Stimulated activated naive CD8-positive, alpha-beta T cell treated with anti-CD3 and anti-CD28 coated beads, Interleukin-15, amount 100 ng/mL, for 72 hours (primary cell): ENCODE measurements around the gene ABCG5.
A peak's percentile ranks its signal among the peaks of the same experiment; 100 is the strongest.

Experiments used
- ATAC-seq: fragments of 150-1000 bp; cut with Tn5 transposase; 2 replicates; pipeline ENCODE4 v1.10.0; 2021; ENCODE audit warnings: mild to moderate bottlenecking, moderate library complexity
- DNase-seq, 2 donors: peaks; one replicate each; pipeline ENCODE4 v3.0.0; 2021 to 2022
- H3K27ac Mint-ChIP-seq, 2 donors: one replicate each; pipeline ENCODE4 v1.8.0; 2022; ENCODE audit warnings: mild to moderate bottlenecking in 2 of 2, mixed read lengths in 2 of 2, moderate library complexity in 2 of 2
- H3K27me3 Mint-ChIP-seq: one replicate; pipeline ENCODE4 v1.8.0; 2022; ENCODE audit warnings: mixed read lengths
- H3K4me1 Mint-ChIP-seq: one replicate; pipeline ENCODE4 v1.8.0; 2022; ENCODE audit warnings: mild to moderate bottlenecking, mixed read lengths
- H3K4me3 Mint-ChIP-seq, 2 donors: one replicate each; pipeline ENCODE4 v1.8.0; 2022; ENCODE audit warnings: mild to moderate bottlenecking in 2 of 2, mixed read lengths in 2 of 2, moderate library complexity in 1 of 2
- H3K9me3 Mint-ChIP-seq, 2 donors: one replicate each; pipeline ENCODE4 v1.8.0; 2022; ENCODE audit warnings: mixed read lengths in 2 of 2

ABCG5 gene

DNA sequence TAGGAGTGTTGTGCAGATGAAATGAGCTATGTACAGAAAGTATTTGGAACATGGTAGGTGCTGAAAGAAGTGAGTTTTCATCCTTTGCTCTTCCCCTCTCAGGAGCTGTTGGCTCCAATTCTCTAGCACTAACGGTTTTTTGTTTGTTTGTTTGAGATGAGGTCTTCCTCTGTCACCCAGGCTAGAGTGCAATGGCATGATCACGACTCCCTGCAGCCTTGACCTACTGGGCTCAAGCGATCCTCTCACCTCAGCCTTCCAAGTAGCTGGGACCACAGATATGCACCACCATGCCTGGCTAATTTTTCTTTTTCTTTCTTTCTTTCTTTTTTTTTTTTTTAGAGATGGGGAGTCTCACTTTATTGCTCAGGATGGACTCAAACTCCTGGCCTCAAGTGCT is 12.8 kb downstream of the ABCG5 start:
- ATAC-seq = no peak
- H3K27ac Mint-ChIP-seq = no peak overlapping the region

DNA sequence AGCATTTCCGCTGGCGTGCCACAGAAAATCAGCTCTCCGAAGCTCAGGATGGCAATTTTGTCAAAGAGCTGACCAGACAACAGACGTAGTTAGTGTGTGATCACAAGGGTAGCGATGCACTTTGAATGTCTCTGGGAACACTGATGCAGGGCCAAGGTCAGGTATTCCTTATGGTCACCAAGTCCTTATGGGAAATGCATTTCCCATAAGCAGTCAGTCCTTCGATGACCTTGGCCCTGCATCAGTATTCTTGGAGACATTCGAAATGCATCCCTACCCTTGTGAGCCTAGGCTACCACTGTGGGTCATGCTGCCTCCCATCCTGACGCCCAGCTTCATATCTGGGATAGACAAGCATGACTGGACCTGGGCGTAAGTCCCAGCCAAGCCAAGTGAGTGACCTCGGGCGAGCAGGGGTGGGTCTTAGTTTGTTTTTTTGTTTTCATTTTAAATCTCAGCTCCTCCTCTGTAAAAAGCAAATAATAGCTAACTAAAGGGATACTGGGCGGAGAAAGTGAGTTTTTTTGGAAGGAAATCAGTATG is 13.6 kb downstream of the ABCG5 start:
- ATAC-seq (no peak), DNase-seq (no peak)
- peaks cover 49% of the 10 kb centered on the region for H3K27me3 Mint-ChIP-seq
- no peaks in the 10 kb centered on the region for H3K4me1 Mint-ChIP-seq
- no peaks in the 10 kb centered on the region for H3K9me3 Mint-ChIP-seq
- H3K27ac Mint-ChIP-seq = no peak overlapping the region
- no peak overlapping the region for H3K4me3 Mint-ChIP-seq

More for the DNA sequence above, 12.8 kb downstream of the ABCG5 start:
- Mint-ChIP-seq H3K9me3 (no peaks in the 10 kb centered on the region), H3K4me3 (no peak overlapping the region), H3K27me3 (peaks cover 53% of the 10 kb centered on the region), H3K4me1 (no peaks in the 10 kb centered on the region)
- no peak for DNase-seq

DNA sequence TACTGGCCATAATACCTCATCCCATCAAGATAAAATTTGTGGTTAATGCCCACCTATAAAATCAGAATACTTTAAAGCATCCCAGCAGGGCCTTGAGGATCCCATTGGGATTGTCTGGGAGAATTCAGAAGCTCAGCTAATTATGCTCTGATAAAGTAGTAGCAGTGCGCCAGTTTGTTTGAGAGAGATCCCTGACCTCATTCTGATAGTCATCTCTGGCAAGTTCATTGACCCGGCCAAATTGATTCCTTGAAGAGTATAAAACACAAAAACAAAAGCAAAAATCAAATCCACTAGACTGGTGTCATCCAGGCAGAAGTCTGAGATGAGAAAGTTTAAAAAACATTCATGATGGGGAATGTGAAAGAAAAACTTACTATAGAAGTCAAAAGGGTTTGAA is 14.1 kb downstream of the ABCG5 start:
- no peak for DNase-seq
- H3K4me3 Mint-ChIP-seq = no peak overlapping the region
- peaks cover 44% of the 10 kb centered on the region for H3K27me3 Mint-ChIP-seq
- no peak overlapping the region for H3K27ac Mint-ChIP-seq
- H3K9me3 Mint-ChIP-seq = no peaks in the 10 kb centered on the region
- no peak for ATAC-seq
- H3K4me1 Mint-ChIP-seq = no peaks in the 10 kb centered on the region

DNA sequence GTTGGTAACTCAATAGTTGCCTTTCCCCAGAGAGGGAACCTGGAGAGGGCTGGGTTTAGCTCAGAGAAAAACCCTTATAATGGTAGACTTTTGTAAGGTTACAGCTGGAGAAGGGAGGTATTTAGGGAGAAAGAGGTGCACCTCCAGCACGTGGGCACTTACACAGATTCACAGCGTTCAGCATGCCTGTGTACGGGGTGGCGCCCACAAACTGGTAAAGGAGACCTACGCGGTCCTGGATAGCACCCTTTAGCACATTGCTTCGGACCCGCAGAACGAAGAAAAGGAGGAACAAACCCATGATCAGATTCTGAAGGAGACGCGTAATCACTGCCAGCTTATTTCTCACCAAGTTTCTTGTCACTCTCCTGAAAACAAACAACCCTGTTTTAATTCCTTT is 14.9 kb downstream of the ABCG5 start:
- Mint-ChIP-seq H3K27me3 (peaks cover 39% of the 10 kb centered on the region), H3K9me3 (no peaks in the 10 kb centered on the region), H3K4me3 (no peak overlapping the region), H3K27ac (no peak overlapping the region), H3K4me1 (no peaks in the 10 kb centered on the region)
- DNase-seq (no peak), ATAC-seq (no peak)

DNA sequence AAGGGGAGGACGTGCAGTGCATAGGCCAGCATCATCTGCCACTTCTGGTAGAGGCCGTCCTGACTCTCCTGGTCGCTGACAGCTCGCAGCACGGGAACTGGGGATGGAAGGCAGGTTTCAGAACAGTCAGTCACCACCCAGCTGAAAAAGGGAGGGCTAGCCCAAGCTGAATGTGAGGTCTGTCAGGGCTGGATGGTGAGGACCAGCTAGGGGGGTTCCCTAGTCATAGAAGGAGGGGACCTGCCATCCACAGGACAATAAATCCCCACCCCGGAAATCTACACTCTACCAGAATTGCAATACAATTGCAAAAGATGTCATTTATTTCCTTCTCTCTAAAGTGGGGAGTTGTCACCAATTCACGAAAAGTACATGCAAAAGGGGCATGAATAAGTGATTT is 15.8 kb downstream of the ABCG5 start:
- DNase-seq (no peak), ATAC-seq (no peak)
- Mint-ChIP-seq H3K4me3 (no peak overlapping the region), H3K27ac (no peak overlapping the region), H3K9me3 (no peaks in the 10 kb centered on the region), H3K4me1 (no peaks in the 10 kb centered on the region), H3K27me3 (peaks cover 35% of the 10 kb centered on the region)

DNA sequence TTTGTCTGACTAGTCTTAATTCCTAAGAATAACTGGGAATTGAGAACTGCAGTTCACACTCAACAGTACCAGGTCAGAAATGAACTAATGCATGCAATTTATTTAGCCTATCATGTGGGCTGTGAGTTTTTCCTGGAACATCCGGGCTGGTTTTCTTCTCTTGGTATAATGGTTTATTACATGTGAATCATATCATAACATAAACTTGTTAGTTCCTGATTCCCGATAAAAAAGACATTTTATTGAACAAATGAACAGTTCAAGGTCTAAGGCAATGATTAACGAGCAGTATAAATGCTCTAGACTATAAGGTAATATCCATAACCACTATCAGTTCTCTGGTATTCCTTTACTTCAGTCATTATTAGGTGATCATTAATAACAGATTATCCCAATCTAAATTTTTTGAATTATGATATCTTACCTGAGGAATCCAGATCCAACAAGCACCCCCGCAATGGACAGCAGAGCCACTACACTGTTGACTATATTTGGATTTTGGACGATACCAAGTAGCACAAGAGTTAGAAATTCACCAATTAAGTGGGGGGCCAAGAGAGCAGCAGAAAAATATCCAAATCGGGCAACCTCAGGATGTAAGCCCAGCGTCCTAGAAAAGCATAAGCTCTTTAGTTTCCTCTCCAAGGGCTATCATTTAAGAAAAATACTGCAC is 19.0 kb downstream of the ABCG5 start:
- ATAC-seq = no peak
- H3K27ac Mint-ChIP-seq = no peak overlapping the region
- H3K9me3 Mint-ChIP-seq = peaks cover 0 to 3% of the 10 kb centered on the region in 2 donors
- H3K4me1 Mint-ChIP-seq = no peaks in the 10 kb centered on the region
- no peak overlapping the region for H3K4me3 Mint-ChIP-seq
- no peak for DNase-seq
- H3K27me3 Mint-ChIP-seq = peaks cover 30% of the 10 kb centered on the region

DNA sequence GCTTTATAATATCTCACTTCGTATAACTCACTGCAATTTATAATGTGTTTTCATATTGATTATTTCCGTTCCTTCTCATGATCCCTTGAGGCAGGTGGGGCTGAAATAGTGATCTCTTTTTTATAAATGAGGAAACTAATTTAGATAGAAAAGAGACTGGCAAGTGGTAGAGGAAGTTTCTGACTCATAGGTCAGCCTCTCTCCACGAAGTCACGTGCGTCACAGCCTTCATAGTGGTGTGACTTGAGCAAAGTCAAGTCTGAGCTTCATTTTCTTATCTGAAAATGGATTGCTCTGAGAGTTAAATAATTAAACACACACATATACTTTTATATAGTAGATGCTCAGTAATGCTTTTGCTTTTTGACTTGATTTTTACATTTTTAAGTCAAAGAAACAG is 19.9 kb downstream of the ABCG5 start:
- Mint-ChIP-seq H3K4me1 (no peaks in the 10 kb centered on the region), H3K4me3 (no peak overlapping the region)
- no peak for ATAC-seq

DNA sequence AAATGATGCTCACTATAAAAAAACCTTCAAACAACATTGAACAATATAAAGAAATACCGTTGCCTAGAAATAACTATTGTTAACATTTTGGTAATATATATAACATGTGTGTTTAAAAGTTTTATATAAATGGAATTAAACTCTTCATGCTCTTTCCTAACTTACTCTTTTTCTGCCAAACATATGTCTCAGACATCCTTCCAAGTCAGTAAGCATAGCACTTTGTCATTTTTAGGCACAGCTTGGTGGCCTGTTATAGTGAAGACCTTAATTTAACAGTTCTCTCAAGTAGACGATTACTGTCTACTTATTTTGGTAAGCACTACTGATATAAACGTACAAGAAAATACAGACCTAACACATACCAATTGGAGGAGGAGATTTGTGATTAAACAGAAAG is 23.9 kb downstream of the ABCG5 start:
- no peak for DNase-seq
- Mint-ChIP-seq H3K9me3 (peaks cover 0 to 3% of the 10 kb centered on the region in 2 donors), H3K27ac (no peak overlapping the region), H3K27me3 (no peaks in the 10 kb centered on the region), H3K4me3 (no peak overlapping the region), H3K4me1 (no peaks in the 10 kb centered on the region)
- ATAC-seq = no peak

More for the DNA sequence above, 19.9 kb downstream of the ABCG5 start:
- Mint-ChIP-seq H3K27ac (no peak overlapping the region), H3K9me3 (peaks cover 0 to 3% of the 10 kb centered on the region in 2 donors), H3K27me3 (peaks cover 28% of the 10 kb centered on the region)
- no peak for DNase-seq

DNA sequence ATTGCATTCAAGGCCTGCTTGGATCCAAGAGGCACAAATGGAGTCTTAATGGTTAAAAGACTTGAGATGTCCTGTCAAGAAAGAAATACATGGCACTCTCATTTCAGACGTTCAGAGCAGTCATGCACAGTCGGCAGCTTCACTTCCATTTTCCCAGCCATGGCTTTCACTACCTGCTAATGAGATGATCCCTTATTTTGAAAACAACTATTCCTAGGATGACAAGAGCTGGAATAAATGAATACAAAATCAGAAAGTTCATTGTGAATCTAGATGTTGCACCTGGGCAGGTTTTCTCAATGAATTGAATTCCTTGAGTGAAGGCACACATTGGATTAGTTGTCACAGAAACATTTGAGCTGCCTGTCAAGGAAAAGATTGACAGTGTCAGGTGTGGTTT is 25.7 kb downstream of the ABCG5 start:
- H3K27me3 Mint-ChIP-seq = no peaks in the 10 kb centered on the region
- no peak overlapping the region for H3K27ac Mint-ChIP-seq
- no peaks in the 10 kb centered on the region for H3K4me1 Mint-ChIP-seq
- H3K9me3 Mint-ChIP-seq = peaks cover 0 to 3% of the 10 kb centered on the region in 2 donors
- no peak for ATAC-seq
- DNase-seq = no peak
- no peak overlapping the region for H3K4me3 Mint-ChIP-seq

DNA sequence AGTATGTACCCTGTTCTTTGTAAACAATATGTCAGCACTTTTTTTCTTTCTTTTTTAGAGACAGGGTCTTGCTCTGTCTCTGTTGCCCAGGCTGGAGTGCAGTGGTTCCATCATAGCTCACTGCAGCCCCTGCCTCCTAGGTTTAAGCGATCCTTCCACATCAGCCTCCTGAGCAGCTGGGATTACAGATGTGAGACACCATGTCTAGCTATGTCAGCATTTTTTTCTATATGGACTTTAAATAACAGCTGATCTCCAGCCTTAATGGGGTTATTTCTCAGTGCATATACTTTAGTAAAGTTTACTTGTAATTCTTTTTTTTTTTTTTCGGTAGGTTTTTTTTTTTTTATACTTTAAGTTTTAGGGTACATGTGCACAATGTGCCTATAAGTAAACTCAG is 26.6 kb downstream of the ABCG5 start:
- H3K4me3 Mint-ChIP-seq = no peak overlapping the region
- H3K27me3 Mint-ChIP-seq = no peaks in the 10 kb centered on the region
- no peaks in the 10 kb centered on the region for H3K4me1 Mint-ChIP-seq
- H3K27ac Mint-ChIP-seq = no peak overlapping the region
- ATAC-seq (no peak), DNase-seq (no peak)
- H3K9me3 Mint-ChIP-seq = peaks cover 0 to 3% of the 10 kb centered on the region in 2 donors

DNA sequence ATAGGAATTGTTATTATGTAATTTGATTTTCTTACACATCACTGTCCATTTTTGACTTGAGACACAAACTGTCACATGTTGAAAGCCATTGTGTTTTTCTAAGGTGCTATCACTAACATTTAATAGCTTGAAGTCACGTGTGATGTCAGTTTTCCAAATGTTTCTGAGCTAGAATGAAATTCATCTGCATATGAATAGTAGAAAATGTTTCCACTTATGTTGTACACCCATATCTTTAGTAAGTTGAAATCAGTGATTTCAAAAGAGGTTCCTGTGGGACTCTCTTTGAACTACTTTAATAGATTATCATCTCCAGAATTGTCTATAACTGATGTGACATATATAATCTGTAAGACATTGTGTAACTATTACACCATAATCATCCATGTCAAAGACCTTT is 27.8 kb downstream of the ABCG5 start:
- no peak overlapping the region for H3K4me3 Mint-ChIP-seq
- no peak overlapping the region for H3K27ac Mint-ChIP-seq
- no peak for ATAC-seq
- no peak for DNase-seq
- H3K27me3 Mint-ChIP-seq = no peaks in the 10 kb centered on the region
- no peaks in the 10 kb centered on the region for H3K9me3 Mint-ChIP-seq
- H3K4me1 Mint-ChIP-seq = no peaks in the 10 kb centered on the region

DNA sequence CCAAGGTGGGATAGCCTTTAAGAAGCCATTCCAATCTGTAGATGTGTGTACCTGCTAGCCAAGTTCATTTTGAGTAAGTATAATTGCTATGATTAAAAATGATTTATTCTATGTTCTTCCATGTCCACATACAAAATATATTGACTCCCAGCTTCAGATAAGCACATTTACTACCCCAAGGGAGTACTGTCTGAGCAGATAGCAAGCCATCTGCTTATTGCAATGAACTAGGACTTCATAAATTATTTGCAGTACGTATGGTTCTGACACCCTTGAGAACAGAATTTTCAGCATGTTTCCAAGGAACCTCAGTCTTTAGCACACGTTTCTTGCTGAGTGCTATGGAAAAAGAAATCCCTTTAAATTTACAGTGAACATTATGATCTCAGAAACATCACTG is 28.2 kb downstream of the ABCG5 start:
- no peaks in the 10 kb centered on the region for H3K27me3 Mint-ChIP-seq
- DNase-seq (no peak), ATAC-seq (no peak)
- H3K27ac Mint-ChIP-seq = no peak overlapping the region
- no peak overlapping the region for H3K4me3 Mint-ChIP-seq
- no peaks in the 10 kb centered on the region for H3K9me3 Mint-ChIP-seq
- H3K4me1 Mint-ChIP-seq = no peaks in the 10 kb centered on the region

DNA sequence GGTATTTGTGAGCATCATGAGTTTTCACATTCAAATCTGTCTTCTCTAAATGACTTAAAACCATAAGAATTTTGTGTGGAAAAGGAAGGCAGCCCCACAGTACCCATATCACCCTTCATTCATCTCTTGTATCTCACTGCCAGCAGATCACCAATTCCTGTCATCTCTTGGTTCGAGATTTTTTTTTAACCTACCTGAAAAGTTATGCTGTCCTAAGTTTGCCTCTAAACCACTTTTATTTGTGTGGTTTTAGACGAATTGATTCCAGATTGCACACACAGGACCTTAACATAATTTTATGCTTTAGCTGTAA is 32.0 kb downstream of the ABCG5 start:
- ATAC-seq = no peak
- Mint-ChIP-seq H3K27ac (peak overlapping the region in 1 of 2 donors; percentile 47), H3K4me3 (no peak overlapping the region), H3K4me1 (no peaks in the 10 kb centered on the region), H3K27me3 (no peaks in the 10 kb centered on the region), H3K9me3 (no peaks in the 10 kb centered on the region)
- DNase-seq = no peak

DNA sequence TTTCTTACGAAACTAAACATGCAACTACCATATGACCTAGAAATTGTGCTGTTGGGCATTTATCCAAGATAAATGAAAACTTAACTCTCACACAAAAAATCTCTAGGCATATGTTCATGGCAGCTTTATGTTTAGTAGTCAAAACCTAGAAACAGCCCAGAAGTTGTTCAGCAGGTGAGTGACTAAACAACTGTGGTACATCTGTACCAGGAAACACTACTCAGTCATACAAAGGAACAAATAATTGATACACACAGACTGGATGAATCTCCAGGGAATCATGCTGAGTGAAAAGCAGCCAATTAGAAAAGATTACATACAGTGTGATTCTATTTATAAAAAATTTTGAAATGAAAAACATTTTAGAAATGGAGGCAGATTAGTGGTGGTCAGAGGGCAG is 35.5 kb downstream of the ABCG5 start:
- H3K27me3 Mint-ChIP-seq = no peaks in the 10 kb centered on the region
- no peak overlapping the region for H3K4me3 Mint-ChIP-seq
- no peaks in the 10 kb centered on the region for H3K4me1 Mint-ChIP-seq
- no peak overlapping the region for H3K27ac Mint-ChIP-seq
- ATAC-seq (no peak), DNase-seq (no peak)
- no peaks in the 10 kb centered on the region for H3K9me3 Mint-ChIP-seq

DNA sequence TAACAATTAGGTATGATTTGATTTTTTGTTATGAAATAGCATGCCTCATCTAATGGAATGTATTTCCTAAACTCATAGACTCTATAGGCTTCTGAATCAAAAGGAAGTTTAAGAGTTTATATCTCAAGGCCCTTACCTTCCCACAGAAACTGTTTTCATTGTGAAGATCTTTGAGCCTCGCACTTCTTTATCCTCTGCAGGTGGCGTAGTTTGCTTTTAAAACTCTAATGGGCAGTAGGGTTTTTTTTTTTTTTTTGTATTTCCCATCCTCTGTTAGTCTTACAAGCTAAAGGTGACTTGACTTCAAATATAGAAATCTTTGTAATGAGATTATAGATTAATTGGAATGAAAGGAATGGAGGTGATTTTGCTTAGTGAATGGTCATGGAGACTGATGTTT is 36.5 kb downstream of the ABCG5 start:
- Mint-ChIP-seq H3K4me3 (no peak overlapping the region), H3K27ac (peak overlapping the region in 1 of 2 donors; percentile 54), H3K4me1 (no peaks in the 10 kb centered on the region), H3K27me3 (no peaks in the 10 kb centered on the region), H3K9me3 (no peaks in the 10 kb centered on the region)
- ATAC-seq (no peak), DNase-seq (no peak)

DNA sequence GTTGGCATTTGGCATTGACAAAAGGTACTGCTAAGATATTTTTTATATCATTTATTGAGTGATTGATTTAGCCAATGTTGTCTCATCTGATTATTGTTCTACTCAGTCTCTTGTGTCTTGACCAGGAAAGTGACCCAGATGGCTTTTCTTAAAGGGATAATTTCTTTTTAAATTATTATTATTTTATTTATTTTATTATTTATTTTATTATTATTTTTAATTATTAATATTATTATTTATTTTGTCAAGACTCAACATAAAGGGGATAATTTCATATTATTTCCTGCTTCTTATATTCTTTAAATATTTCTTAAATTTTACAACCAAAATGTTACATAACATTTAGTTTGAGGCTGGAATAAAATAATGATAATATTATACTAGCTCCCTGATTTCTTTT is 37.7 kb downstream of the ABCG5 start:
- H3K27ac Mint-ChIP-seq = no peak overlapping the region
- no peaks in the 10 kb centered on the region for H3K9me3 Mint-ChIP-seq
- no peak overlapping the region for H3K4me3 Mint-ChIP-seq
- DNase-seq (no peak), ATAC-seq (no peak)
- no peaks in the 10 kb centered on the region for H3K4me1 Mint-ChIP-seq
- H3K27me3 Mint-ChIP-seq = no peaks in the 10 kb centered on the region

DNA sequence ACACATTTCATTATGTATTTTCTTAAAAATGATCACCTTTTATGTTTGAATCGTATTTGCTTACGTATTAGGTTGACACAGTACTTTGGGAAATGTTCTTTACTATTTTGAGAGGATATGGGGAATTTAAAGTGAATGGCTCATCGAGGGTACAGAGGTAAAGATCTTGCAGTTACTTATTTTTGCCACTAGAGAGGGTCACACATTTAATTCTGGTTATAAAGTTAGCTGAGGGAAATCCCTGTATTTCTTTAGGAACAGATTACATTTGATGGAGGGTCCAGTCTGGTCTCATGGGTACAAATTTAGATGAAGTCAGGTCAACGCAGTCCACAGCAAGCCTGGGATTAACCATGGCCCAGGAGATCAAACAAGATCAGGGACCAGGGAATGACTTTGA is 40.3 kb downstream of the ABCG5 start:
- ATAC-seq (no peak), DNase-seq (no peak)
- Mint-ChIP-seq H3K27me3 (no peaks in the 10 kb centered on the region), H3K4me3 (no peak overlapping the region), H3K27ac (no peak overlapping the region), H3K4me1 (no peaks in the 10 kb centered on the region), H3K9me3 (no peaks in the 10 kb centered on the region)
